Inferior parietal cortex (tissue), 1 donor: ENCODE data around the gene NDUFB10.

Source experiments
- DNase-seq: peaks from one replicate; pipeline ENCODE4 v3.0.0-alpha.2; 2016; ENCODE audit errors: extremely low spot score

NDUFB10 gene

GRCh38 chr16:1984347-1985225 is 25.2 kb downstream of the NDUFB10 start:
- DNase-seq, result no peak

DNA sequence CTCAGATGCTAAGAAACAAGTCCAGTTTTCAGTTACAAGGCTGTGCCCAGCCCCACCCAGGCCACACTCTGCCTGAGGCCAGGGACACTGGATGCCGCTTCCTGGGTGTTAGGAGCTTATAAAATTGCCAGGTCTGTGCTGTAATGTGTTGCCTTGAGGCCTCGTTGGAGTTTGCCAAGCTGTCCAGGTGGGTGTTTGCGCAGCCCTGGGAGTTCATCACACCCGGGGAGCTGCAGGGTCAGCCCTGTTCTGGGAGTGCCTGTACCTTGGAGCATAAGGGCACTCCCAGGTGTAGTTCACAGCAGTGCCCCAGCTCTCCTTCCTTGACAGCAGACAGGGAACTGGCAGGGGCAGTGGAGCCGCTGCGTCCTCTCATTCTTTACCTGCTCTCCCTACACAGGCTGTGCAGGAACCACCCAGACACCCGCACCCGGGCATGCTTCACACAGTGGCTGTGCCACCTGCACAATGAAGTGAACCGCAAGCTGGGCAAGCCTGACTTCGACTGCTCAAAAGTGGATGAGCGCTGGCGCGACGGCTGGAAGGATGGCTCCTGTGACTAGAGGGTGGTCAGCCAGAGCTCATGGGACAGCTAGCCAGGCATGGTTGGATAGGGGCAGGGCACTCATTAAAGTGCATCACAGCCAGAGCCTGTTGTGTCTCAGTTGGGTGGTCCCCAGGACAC is 26.3 kb downstream of the NDUFB10 start:
- DNase-seq, result no peak

DNA sequence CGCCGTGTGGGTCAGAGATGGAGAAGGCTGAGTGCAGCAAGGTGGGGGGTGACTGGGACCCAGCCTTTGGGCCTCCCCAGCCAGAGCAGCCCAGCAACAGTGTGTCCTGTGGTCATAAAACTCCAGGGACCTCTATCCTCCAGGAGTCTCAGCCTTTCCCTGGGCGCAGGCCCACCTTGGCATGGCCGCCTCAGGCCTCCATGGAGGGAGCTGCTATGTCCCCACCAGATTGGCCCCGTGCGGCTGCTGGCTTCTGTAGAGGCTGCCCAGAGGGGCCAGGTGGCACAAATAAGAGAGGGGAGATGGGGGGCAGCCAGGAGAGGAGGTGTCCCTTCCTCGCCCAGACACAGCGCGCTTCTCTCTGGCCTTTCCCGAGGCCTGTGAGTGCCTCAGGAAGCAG is 27.9 kb downstream of the NDUFB10 start:
- DNase-seq, result no peak

DNA sequence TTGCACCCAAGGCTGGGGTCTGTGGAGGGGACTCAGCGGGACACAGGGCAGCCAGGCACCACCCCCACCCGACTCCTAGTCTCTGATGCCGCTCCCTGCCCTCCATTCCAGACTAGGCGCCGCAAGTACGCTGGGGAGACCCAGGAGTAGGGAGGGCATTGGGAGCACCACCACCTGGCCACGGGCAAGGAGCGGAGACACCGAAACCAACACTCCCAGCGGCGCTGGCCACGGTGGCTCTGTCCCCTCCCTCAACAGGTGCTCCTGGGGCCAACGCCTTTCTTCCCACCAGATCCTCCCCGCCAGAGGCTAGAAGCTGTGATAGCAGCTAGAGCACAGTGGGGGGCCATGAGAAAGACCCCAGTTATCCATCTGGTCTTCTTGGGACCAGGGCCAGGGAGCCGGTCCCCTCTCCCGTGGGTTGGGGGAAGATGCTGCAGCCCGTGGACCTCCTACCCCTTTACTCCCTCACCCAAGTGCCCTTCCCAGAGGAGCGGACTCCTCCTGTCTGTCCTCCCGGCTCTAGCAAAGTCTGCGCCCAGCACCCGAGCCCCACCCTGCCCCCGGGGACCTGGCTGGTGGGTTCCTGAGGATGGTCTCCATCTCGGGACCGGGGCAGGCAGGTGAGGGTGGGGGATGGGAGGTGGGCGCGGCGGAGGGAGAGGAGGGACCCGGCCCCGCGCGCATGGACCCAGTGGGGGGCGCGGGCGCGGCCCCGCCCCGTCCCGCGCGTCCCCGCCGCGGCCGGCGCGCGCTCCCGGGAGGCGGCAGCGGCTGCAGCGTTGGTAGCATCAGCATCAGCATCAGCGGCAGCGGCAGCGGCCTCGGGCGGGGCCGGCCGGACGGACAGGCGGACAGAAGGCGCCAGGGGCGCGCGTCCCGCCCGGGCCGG is 30.1 kb downstream of the NDUFB10 start, which contains the start of gene SYNGR3:
Gene SYNGR3 (plus strand): TSS at position 762 of the 892 bp plus-strand sequence. CDS start 133 bp downstream, outside the sequence.
- no peak for DNase-seq

GRCh38 chr16:1990101-1990350 is 30.7 kb downstream of the NDUFB10 start:
- DNase-seq, result no peak

DNA sequence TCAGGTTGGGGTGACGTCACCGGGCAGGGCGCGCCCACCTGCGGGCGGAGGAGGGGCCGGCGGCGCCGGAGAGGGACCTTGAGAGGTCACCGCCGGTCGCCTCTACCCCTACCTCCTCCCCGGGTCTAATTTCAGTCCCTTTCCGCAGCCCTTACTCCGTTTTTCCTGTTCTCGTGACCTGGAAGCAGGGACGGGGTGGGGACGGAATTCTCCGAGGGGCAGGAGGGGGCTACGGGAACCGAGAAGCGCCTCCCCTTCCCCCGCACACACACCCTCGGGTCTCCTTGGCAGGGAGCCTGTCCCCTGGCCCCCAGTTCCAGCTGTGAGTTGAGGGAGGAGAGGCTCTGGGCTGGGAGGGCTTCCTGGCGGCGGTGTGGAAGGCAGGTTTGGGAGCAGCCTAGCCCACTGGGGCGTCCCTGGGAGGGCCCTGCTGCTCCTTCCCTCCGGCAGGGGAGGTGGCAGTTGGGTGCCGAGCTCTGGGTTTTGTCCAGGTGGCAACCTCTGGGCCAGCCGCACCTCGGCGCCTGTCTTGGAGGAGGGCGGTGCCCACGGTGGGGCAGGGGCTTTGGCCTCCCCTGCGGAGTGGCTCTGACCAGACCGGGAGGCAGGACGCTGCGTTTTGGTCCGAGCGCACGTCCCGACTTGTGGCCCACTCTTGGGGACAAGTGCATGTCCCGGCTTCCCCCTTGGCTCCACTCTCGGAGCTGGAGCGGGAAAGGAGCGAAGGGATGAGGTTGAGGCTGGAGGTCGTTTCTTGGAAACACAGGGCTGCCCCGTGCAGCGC is 31.2 kb downstream of the NDUFB10 start:
- DNase-seq, result no peak

GRCh38 chr16:1991135-1991551 is 31.8 kb downstream of the NDUFB10 start:
- no peak for DNase-seq

- DNase-seq, result no peak
Observed at GRCh38 chr16:1991588-1991947, 32.2 kb downstream of the NDUFB10 start.

GRCh38 chr16:1991948-1992703 is 32.8 kb downstream of the NDUFB10 start:
- peak; percentile 69 for DNase-seq

GRCh38 chr16:1992704-1993317 is 33.5 kb downstream of the NDUFB10 start:
- no peak for DNase-seq

DNA sequence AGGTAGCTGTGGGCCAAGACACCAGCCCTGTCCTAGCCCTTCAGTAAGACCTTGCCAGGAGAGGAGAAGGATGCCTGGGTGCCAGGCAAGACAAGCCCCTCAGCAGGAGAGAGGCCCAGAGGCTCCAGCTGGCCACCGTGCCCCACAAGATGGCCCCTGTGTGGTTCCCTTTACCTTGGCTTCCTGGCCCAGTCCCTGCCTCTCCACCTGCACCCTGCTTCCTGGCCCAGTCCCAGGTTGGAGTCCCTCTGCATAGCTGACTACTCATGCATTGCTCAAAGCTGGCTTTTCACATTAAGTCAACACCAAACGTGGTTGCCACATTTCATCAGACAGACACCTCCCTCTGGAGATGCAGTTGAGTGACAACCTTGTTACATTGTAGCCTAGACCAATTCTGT is 34.4 kb downstream of the NDUFB10 start:
- no peak for DNase-seq

- no peak for DNase-seq
Observed at GRCh38 chr16:1997494-1998359, 38.4 kb downstream of the NDUFB10 start.

GRCh38 chr16:1998360-1998835 is 39.1 kb downstream of the NDUFB10 start:
- no peak for DNase-seq

DNA sequence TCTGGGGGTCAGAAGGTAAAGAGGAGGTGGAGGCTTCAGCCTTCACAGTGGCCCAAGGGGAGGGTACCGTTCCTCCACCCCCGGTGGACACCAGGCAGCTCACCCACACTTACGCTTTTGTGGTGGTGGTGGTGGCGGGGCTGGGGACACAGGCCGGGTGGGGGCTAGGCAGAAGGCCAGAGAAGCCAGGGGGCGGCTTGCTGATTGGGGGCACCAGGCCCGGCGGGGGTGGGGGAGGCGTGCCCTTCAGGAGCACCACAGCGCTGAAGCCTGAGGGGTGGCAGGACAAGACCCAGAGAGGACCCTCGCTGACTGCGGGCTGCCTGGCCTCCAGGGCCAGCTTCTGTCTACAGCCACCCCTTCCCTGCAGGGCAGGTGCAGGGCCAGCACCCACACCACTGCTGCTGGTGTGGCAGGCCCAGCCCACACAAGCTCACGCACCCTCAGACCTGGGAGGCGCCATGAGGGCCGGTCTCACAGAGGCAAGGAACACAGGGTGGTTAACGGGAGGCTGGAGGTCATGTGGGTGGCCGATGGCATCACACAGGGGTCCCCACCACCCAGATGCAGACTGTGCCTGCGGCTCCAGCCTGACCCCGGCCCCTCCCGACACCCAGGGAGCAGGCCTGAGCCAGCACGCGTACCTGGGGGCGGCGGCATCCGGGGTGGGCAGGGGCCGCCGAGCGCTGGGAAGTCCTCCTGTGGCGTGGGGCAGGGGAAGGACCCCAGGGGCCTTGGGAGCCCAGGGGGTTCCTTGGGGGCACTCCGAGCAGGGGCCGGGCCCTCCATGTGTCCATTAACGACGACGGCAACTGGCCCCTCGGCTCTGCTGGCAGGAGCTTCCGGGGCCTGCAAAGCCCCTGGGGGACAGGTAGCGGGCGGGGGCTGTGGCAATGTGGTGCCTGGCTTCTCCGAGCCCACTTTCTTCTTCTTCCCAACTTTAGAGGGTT is 39.8 kb downstream of the NDUFB10 start:
- DNase-seq, result no peak

DNA sequence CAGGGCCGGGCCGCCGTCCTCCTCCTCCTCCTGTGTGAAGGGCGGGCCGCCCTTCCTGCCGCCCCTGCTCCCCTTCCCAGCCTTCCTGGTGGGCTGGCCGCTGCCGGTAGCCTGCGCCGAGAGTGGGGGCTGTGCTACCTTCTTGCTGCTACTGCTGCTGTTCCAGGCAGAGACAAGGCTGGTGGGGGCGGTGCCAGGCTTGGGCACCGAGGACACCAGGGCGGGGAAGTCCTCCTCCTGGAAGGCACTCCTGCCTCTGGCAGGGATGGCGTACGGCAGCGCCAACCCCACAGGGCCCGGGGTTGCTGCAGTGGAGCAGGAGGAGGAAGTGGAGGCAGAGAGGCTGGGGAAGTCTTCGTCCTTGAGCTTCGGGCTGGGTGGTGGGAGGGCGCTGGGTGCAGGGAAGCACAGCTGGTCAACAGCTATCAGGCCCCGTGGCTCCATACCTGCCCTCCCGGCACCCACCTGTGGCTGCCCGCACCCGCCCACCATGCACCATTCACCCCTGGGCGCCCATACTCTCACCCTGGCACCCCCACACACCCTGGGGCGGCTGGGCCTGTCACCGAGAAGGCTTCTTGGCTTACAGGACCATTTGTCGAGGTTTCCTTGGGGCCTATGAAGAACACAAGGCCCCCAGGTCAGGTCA is 40.7 kb downstream of the NDUFB10 start:
- no peak for DNase-seq

GRCh38 chr16:2001035-2001434 is 41.7 kb downstream of the NDUFB10 start:
- no peak for DNase-seq
